Gastrocnemius medialis (tissue), 4 donors: ENCODE data around the gene CATSPER4. TPM values are rescaled to one million over a fixed set of nuclear protein-coding genes. Genes with fewer than 3 reads are reported as not detected.

Source experiments
- ATAC-seq, 2 donors: fragments of 150-250 bp; one replicate each; pipeline ENCODE4 v1.9.1; 2016
- DNase-seq, 2 donors: peaks; one replicate each; pipeline ENCODE4 v3.0.0-alpha.2; 2019
- H3K27ac ChIP-seq, 4 donors: fragments of 200-600 bp; sonication (generic); 1 replicate in 1 of 4; 2 replicates in 3 of 4; pipeline ENCODE4 v1.5.1; 2016 to 2018; ENCODE audit warnings: mild to moderate bottlenecking in 2 of 4, moderate library complexity in 1 of 4
- H3K27me3 ChIP-seq, 3 donors: fragments of 200-600 bp; sonication (generic) in 2 of 3; 1 replicate in 1 of 3; 2 replicates in 2 of 3; pipeline versions ENCODE4 v1.5.1 to v1.6.0; 2016 to 2019; ENCODE audit warnings: mild to moderate bottlenecking in 1 of 3, moderate library complexity in 1 of 3
- H3K36me3 ChIP-seq, 2 donors: fragments of 200-600 bp; sonication (generic) in 1 of 2; one replicate each; pipeline ENCODE4 v1.5.1; 2017 to 2018
- H3K4me1 ChIP-seq, 2 donors: fragments of 200-600 bp; sonication (generic) in 1 of 2; one replicate each; pipeline ENCODE4 v1.5.1; 2016 to 2017; ENCODE audit warnings: mild to moderate bottlenecking in 2 of 2
- H3K4me3 ChIP-seq, 4 donors: fragments of 200-600 bp; sonication (generic) in 3 of 4; 1 replicate in 1 of 4; 2 replicates in 3 of 4; pipeline ENCODE4 v1.5.1; 2016 to 2019; ENCODE audit warnings: mild to moderate bottlenecking in 2 of 4
- H3K9me3 ChIP-seq, 3 donors: fragments of 200-600 bp; sonication (generic) in 2 of 3; 1 replicate in 1 of 3; 2 replicates in 2 of 3; pipeline ENCODE4 v1.5.1; 2016 to 2019
- POLR2A ChIP-seq, 2 donors: fragments of 450-650 bp; IDR thresholded peaks; one replicate each; pipeline ENCODE4 v1.6.1; 2017; ENCODE audit warnings: antibody characterized with exemption in 2 of 2, mild to moderate bottlenecking in 2 of 2, moderate library complexity in 2 of 2
- in situ Hi-C, 4 donors: fragments of 200-750 bp; cut with MboI; loops; one replicate each; pipeline versions ENCODE4 v1.15.0 to v1.8.0; 2017; ENCODE audit warnings: low sequenced_read_pairs in 4 of 4
- intact Hi-C: fragments of 100-400 bp; cut with DNase I; formaldehyde crosslinking; loops from one replicate; pipeline ENCODE4 v1.15.1; 2023; ENCODE audit warnings: low total_unique reads
- total RNA-seq, 4 donors: library from RNA; depleted of rRNA; stranded (reverse); fragments of >200 nt; gene quantifications; one replicate each; pipeline versions ENCODE4 v1.1.0 to v1.2.3, GENCODE V29; 2016
- TF ChIP-seq, protein P1 (sequence below), 5 experiments: fragments of 450-650 bp in 3 of 5; fragments of 200-600 bp in 2 of 5; sonication (generic) in 2 of 5; IDR thresholded peaks in 4 of 5; conservative IDR thresholded peaks in 1 of 5; 1 replicate in 4 of 5; 2 replicates in 1 of 5; pipeline ENCODE4 v1.5.1; 2016 to 2019; ENCODE audit warnings: antibody characterized with exemption in 5 of 5, mild to moderate bottlenecking in 3 of 5, moderate library complexity in 3 of 5

CATSPER4 gene
- total RNA-seq, 4 donors from 2014 or later, result not detected

DNA sequence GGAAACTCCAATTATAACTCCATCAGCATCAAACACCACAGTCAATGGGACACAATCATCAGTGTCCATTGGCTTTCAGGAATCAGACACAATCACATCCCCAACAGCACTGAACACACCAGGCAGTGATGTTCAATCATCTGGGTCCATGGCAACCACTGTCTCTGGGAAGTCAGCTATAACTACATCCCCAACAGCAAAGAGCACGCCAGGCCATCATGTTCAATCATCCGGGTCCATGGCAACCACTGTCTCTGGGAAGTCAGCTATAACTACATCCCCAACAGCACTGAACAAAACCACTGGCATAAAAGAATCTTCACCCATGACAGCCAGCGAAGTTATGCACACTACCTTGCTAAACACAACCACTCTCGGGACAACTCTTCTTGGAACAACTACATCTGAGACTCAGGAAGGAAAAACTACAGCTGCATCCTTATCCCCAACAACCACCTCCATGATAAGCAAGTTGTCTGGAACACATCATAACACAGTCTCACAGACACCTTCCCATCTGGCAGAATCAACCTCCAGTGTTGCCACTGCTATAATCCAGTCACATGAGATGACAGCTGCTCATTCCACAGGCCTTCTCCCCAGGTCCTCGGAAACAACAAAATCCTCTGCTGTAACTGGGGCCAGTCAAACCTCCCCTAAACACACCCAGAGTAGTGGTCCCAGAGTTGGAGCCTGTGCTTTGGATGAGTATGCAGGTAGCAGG, 19.9 kb downstream of the CATSPER4 start:
- ATAC-seq (peak; percentile 53 to 69), DNase-seq (no peak)
- Histone ChIP-seq H3K36me3 (no peaks in the 10 kb centered on the region), H3K9me3 (no peaks in the 10 kb centered on the region), H3K27ac (no peak overlapping the region), H3K4me3 (no peak overlapping the region), H3K4me1 (no peaks in the 10 kb centered on the region), H3K27me3 (no peaks in the 10 kb centered on the region)
- intact Hi-C loops, result no loop called here
- in situ Hi-C loops, result no loop called here
- no peak for TF ChIP-seq POLR2A (IDR thresholded peaks at IDR 0.05)
- TF ChIP-seq, protein P1, sequence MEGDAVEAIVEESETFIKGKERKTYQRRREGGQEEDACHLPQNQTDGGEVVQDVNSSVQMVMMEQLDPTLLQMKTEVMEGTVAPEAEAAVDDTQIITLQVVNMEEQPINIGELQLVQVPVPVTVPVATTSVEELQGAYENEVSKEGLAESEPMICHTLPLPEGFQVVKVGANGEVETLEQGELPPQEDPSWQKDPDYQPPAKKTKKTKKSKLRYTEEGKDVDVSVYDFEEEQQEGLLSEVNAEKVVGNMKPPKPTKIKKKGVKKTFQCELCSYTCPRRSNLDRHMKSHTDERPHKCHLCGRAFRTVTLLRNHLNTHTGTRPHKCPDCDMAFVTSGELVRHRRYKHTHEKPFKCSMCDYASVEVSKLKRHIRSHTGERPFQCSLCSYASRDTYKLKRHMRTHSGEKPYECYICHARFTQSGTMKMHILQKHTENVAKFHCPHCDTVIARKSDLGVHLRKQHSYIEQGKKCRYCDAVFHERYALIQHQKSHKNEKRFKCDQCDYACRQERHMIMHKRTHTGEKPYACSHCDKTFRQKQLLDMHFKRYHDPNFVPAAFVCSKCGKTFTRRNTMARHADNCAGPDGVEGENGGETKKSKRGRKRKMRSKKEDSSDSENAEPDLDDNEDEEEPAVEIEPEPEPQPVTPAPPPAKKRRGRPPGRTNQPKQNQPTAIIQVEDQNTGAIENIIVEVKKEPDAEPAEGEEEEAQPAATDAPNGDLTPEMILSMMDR (IDR thresholded peaks at IDR 0.05 in 4 of 5, conservative IDR thresholded peaks at IDR 0.05 in 1 of 5), result no peak

DNA sequence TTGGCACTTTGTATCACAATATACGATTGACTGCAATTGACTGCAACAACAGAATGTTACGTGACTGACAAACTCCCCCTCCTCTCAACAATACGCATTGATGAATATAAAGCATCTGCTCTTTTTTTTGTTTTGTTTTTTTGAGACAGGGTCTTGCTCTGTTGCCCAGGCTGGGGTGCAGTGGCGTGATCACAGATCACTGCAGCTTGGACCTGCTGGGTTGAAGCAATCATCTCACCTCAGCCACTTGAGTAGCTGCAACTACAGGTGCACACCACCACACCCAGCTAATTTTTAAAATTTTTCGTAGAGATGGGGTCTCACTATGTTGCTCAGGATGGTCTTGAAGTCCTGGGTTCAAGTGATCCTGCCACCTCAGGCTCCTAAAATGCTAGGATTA, 22.3 kb downstream of the CATSPER4 start:
- Histone ChIP-seq H3K27me3 (no peaks in the 10 kb centered on the region), H3K27ac (no peak overlapping the region), H3K4me1 (no peaks in the 10 kb centered on the region), H3K4me3 (no peak overlapping the region), H3K36me3 (no peaks in the 10 kb centered on the region), H3K9me3 (no peaks in the 10 kb centered on the region)
- ATAC-seq (no peak), DNase-seq (no peak)
- TF ChIP-seq, protein P1 (IDR thresholded peaks at IDR 0.05 in 4 of 5, conservative IDR thresholded peaks at IDR 0.05 in 1 of 5), result no peak
- TF ChIP-seq POLR2A (IDR thresholded peaks at IDR 0.05), result no peak
- intact Hi-C loops, result no loop called here
- in situ Hi-C loops, result no loop called here

DNA sequence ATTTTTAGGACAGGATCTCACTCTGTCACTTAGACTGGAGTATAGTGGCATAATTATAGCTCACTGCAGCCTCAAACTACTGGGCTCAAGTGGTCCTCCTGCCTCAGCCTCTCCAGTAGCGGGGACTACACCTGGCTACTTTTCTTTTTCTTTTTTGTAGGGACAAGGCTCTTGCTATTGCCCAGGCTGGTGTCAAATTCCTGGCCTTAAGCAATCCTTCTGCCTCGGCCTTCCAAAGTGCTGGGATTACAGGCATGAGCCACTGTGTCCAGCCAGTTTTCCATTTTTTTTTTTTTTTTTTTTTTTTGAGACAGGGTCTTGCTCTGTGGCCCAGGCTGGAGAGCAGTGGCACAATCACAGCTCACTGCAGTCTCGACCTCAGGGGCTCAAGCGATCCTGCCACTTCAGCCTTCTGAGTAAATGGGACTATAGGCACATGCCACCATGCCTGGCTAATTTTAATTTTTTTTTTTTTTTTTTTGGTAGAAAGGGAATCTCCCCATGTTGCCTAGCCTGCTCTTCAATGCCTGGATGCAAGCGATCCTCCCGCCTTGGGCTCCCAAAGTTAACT, 23.0 kb downstream of the CATSPER4 start:
- no peak for TF ChIP-seq POLR2A (IDR thresholded peaks at IDR 0.05)
- TF ChIP-seq, protein P1 (IDR thresholded peaks at IDR 0.05 in 4 of 5, conservative IDR thresholded peaks at IDR 0.05 in 1 of 5), result no peak
- Histone ChIP-seq H3K27ac (no peak overlapping the region), H3K36me3 (no peaks in the 10 kb centered on the region), H3K4me3 (no peak overlapping the region), H3K9me3 (no peaks in the 10 kb centered on the region), H3K27me3 (no peaks in the 10 kb centered on the region), H3K4me1 (peaks cover 0 to 3% of the 10 kb centered on the region in 2 donors)
- in situ Hi-C loops (no loop called here), intact Hi-C loops (no loop called here)
- DNase-seq (peak in 1 of 2 donors; percentile 27), ATAC-seq (peak in 1 of 2 donors; percentile 64)

DNA sequence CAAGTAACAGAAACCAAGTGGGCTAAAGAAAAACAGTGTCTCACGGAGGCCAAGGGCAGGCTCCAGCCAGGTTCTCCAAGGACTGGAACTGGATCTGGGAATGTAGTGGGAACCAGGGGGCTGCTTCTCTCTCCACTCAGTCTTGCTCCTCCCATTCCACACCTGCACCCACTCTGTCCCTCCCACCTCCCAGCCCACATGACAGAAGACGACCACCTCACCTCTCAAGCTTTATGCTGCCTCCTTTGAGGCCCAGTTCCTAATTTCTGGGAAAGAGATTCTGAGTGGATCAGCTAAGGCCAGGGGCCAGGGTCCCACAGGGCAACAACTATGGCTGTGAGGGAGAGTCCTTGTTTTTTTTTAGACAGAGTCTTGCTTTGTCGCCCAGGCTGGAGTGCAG, 24.8 kb downstream of the CATSPER4 start:
- no peak for DNase-seq

More for the DNA sequence above, 24.8 kb downstream of the CATSPER4 start:
- Histone ChIP-seq H3K36me3 (no peaks in the 10 kb centered on the region), H3K4me3 (no peak overlapping the region), H3K27ac (no peak overlapping the region), H3K4me1 (peaks cover 0 to 6% of the 10 kb centered on the region in 2 donors), H3K27me3 (no peaks in the 10 kb centered on the region), H3K9me3 (no peaks in the 10 kb centered on the region)
- TF ChIP-seq, protein P1 (IDR thresholded peaks at IDR 0.05 in 4 of 5, conservative IDR thresholded peaks at IDR 0.05 in 1 of 5), result no peak
- no peak for TF ChIP-seq POLR2A (IDR thresholded peaks at IDR 0.05)
- intact Hi-C loops, result no loop called here
- in situ Hi-C loops, result no loop called here
- ATAC-seq, result no peak
